ENCODE measurements around the gene SMG1. TPM values are rescaled to one million over a fixed set of nuclear protein-coding genes. Genes with fewer than 3 reads are reported as not detected.

Gene SMG1
- total and polyA plus RNA-seq, 2 of the 13 experiments (the other 11 are each of a cell fraction or from before 2014, with no cell fraction given): 48.7 to 53.7 TPM

GRCh38 chr16:18932243-18932987 is 6.2 kb upstream of the SMG1 start (continued):
- TF ChIP-seq, protein P1, sequence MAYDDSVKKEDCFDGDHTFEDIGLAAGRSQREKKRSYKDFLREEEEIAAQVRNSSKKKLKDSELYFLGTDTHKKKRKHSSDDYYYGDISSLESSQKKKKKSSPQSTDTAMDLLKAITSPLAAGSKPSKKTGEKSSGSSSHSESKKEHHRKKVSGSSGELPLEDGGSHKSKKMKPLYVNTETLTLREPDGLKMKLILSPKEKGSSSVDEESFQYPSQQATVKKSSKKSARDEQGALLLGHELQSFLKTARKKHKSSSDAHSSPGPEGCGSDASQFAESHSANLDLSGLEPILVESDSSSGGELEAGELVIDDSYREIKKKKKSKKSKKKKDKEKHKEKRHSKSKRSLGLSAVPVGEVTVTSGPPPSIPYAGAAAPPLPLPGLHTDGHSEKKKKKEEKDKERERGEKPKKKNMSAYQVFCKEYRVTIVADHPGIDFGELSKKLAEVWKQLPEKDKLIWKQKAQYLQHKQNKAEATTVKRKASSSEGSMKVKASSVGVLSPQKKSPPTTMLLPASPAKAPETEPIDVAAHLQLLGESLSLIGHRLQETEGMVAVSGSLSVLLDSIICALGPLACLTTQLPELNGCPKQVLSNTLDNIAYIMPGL (CRISPR knock-in tag; IDR thresholded peaks at IDR 0.05; ENCODE audit: borderline replicate concordance in 1 of 2, low read depth in 1 of 2): no peak
- TF ChIP-seq REXO4 (CRISPR knock-in tag; IDR thresholded peaks at IDR 0.05; ENCODE audit: borderline replicate concordance) (no peak), NFATC3 (CRISPR knock-in tag; IDR thresholded peaks at IDR 0.05) (no peak), ZNF83 (CRISPR knock-in tag; IDR thresholded peaks at IDR 0.05; ENCODE audit: borderline replicate concordance) (no peak), ZNF616 (CRISPR knock-in tag; IDR thresholded peaks at IDR 0.05; ENCODE audit: low read depth) (no peak), SP2 (CRISPR knock-in tag; IDR thresholded peaks at IDR 0.05) (no peak), FIP1L1 (IDR thresholded peaks at IDR 0.05; ENCODE audit: borderline replicate concordance, insufficient read depth, low read depth, low read length) (no peak), HNRNPLL (IDR thresholded peaks at IDR 0.05; ENCODE audit: low read depth, low read length, poor library complexity, severe bottlenecking) (no peak), KLF13 (CRISPR knock-in tag; IDR thresholded peaks at IDR 0.05) (no peak), ISL2 (CRISPR knock-in tag; IDR thresholded peaks at IDR 0.05) (0 out of 2 replicates have a peak, but pooled peaks have one; percentile 37), SCMH1 (CRISPR knock-in tag; IDR thresholded peaks at IDR 0.05; ENCODE audit: borderline replicate concordance) (no peak), STAT5B (CRISPR knock-in tag; IDR thresholded peaks at IDR 0.05) (no peak), PHF8 (CRISPR knock-in tag; IDR thresholded peaks at IDR 0.05) (no peak), ZFAT (CRISPR knock-in tag; conservative IDR thresholded peaks at IDR 0.05) (no peak), SMAD9 (CRISPR knock-in tag; IDR thresholded peaks at IDR 0.05) (no peak), TFAP4 (IDR thresholded peaks at IDR 0.05; ENCODE audit: borderline replicate concordance, low read depth) (no peak), ELF3 (CRISPR knock-in tag; IDR thresholded peaks at IDR 0.05) (0 out of 2 replicates have a peak, but pooled peaks have one; percentile 26), SMARCC2 (IDR thresholded peaks at IDR 0.05) (no peak), AFF4 (CRISPR knock-in tag; IDR thresholded peaks at IDR 0.05) (no peak), CENPX (CRISPR knock-in tag; IDR thresholded peaks at IDR 0.05) (no peak)
- TF ChIP-seq, protein P2, sequence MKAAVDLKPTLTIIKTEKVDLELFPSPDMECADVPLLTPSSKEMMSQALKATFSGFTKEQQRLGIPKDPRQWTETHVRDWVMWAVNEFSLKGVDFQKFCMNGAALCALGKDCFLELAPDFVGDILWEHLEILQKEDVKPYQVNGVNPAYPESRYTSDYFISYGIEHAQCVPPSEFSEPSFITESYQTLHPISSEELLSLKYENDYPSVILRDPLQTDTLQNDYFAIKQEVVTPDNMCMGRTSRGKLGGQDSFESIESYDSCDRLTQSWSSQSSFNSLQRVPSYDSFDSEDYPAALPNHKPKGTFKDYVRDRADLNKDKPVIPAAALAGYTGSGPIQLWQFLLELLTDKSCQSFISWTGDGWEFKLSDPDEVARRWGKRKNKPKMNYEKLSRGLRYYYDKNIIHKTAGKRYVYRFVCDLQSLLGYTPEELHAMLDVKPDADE (CRISPR knock-in tag; IDR thresholded peaks at IDR 0.05): no peak
